22Rv1 (cell line): ENCODE measurements around the gene CEP70.

Experiments used
- H3K27ac ChIP-seq: fragments of 450-650 bp; 2 replicates; pipeline ENCODE4 v1.5.1; 2017
- ZFX ChIP-seq: fragments of 450-650 bp; IDR thresholded peaks from 2 replicates; pipeline ENCODE4 v1.6.1; 2017; ENCODE audit warnings: antibody characterized with exemption, borderline replicate concordance
- TF ChIP-seq, protein P1 (sequence below): fragments of 450-650 bp; IDR thresholded peaks from 2 replicates; pipeline ENCODE4 v1.5.1; 2017; ENCODE audit warnings: mild to moderate bottlenecking

Gene CEP70

DNA sequence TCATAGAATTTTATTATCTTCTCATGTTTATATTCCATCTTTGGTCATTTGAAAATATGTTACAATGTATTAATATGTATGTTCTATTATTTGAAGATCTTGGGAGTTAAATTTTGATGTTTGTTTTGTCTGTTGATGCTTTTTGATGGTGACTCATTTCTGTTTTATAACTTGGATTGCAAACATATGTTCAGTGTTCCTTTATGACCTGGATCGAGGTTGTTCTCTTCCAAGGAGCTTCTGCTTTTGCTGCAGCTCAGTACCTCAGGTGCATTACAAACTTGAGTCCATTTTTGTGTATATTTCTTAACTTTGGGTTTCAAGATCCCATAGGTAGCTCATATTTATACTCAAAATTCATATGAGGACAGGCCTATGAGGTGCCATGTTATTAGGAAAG, 122.6 kb downstream of the CEP70 start:
- no peak for TF ChIP-seq ZFX
- TF ChIP-seq, protein P1, sequence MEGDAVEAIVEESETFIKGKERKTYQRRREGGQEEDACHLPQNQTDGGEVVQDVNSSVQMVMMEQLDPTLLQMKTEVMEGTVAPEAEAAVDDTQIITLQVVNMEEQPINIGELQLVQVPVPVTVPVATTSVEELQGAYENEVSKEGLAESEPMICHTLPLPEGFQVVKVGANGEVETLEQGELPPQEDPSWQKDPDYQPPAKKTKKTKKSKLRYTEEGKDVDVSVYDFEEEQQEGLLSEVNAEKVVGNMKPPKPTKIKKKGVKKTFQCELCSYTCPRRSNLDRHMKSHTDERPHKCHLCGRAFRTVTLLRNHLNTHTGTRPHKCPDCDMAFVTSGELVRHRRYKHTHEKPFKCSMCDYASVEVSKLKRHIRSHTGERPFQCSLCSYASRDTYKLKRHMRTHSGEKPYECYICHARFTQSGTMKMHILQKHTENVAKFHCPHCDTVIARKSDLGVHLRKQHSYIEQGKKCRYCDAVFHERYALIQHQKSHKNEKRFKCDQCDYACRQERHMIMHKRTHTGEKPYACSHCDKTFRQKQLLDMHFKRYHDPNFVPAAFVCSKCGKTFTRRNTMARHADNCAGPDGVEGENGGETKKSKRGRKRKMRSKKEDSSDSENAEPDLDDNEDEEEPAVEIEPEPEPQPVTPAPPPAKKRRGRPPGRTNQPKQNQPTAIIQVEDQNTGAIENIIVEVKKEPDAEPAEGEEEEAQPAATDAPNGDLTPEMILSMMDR: no peak
- no peak overlapping the region for H3K27ac ChIP-seq

DNA sequence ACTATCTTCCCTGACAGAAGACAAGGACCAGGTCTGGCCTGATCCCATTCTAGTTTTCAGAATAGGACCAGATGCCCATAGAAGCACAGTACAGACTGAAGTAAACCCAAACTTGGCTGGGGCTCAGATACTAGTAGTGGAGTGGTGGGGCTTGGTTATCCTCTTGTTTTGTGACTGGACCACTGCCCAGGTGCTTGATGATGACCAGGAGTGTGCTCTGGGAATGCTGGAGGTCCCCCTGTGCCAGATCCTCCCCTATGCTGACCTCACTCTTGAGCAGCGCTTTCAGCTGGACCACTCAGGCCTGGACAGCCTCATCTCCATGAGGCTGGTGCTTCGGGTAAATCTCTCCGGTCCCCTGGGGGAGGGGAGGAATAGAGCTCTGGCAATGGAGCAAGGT, 123.4 kb downstream of the CEP70 start:
- TF ChIP-seq, protein P1: no peak
- no peak for TF ChIP-seq ZFX
- no peak overlapping the region for H3K27ac ChIP-seq

DNA sequence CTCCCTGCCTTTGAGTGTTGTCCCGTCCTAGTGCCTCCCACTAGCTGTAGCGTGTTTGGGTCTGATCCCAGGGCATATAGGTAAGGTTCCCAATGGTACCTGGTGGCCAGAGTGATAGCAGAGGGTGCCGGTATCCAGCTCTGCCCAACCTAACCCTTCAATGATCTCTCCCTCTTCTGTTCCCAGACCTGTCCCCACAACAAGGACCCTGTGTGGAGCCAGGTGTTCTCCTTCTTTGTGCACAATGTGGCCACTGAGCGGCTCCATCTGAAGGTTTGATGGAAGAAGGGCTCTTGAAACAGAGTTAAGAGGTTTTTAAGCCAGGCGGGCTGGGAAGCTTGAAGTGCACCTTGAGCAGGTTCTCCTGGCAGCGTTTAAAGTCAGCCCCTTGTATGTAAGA, 124.2 kb downstream of the CEP70 start:
- H3K27ac ChIP-seq: no peak overlapping the region
- TF ChIP-seq ZFX: no peak
- TF ChIP-seq, protein P1: no peak

DNA sequence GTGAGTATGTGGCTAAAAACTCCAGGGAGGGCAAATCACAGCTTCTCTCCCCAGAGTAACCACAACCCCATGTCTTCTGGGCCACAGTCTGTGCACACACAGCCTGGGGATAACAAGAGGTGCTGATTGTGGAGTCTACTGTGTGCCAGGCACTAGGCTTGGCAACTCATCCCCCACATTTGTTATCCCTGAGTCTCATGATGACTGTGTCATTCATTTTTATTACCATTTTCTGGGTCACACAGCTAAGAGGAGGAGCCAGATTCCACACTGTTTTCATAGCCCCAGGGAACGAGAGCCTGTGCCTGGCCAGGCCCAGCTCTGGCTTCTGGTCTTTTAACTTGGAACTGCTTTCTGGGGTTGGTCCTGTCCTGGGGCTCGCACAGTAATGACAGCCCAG, 125.2 kb downstream of the CEP70 start:
- TF ChIP-seq ZFX: no peak
- TF ChIP-seq, protein P1: no peak
- H3K27ac ChIP-seq: no peak overlapping the region

DNA sequence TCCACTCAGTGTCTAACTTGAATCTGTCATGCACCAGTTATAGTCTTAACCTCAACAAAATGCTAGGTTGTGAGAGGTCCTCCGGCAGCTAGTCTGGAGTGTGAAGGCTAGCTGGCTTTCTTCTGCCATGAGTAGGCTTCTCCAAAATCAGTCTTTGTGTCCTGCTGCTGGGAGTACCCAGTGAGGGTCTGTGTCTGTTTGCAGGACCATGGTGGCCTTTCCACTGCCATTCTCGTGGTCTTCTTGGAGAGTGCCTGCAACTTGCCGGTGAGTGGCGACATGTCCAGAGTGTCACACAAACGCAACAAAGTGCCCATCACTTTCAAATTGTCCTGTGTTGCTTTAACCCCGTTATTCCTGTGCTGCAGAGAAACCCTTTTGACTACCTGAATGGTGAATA, 125.6 kb downstream of the CEP70 start:
- TF ChIP-seq ZFX: no peak
- TF ChIP-seq, protein P1: no peak
- H3K27ac ChIP-seq: no peak overlapping the region

DNA sequence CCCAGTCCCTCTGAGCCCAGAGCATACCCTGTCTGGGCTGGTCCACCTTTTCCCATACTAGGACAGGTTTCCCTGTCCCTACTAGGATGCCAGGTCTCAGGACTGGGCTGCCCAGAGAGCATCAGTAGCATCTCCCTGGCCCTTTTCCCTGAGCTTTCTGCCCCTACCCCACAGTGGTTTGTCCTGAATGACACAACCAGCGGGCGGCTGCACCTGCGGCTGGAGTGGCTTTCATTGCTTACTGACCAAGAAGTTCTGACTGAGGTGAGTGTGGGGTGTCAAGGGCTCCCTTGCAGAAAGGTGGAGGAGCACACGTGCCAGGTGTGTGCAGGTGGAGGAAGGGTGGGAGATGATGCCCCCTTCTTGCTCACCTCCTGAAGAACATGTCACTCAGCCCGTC, 126.1 kb downstream of the CEP70 start:
- TF ChIP-seq ZFX: no peak
- TF ChIP-seq, protein P1: no peak
- H3K27ac ChIP-seq: no peak overlapping the region

DNA sequence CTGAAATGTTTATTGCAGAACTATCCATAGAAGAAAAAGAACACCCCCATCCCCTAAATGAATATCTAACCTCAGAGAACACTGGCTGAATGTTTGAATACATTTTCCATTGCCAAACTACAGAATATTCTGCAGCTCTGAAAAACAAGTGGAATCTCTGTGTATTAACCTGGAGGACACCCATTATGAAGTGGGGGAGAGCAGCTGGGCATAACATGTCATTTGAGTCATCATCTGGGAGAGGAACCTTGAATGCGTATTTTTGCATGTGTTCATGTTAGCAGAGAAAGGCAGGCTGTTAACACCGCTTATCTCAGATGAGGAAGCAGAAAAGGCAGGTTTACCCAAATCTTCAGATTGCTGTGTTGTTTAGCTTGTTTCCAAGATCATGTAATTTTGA, 128.1 kb downstream of the CEP70 start:
- TF ChIP-seq, protein P1: no peak
- TF ChIP-seq ZFX: no peak
- H3K27ac ChIP-seq: no peak overlapping the region
